Activated naive CD4-positive, alpha-beta T cell treated with anti-CD3 and anti-CD28 coated beads, Interleukin-2, amount 50 U/mL, for 16 hours (primary cell): ENCODE data around the gene CLIC6.

ENCODE experiments used
- DNase-seq: peaks from one replicate; pipeline ENCODE4 v3.0.0-alpha.2; 2020

Gene CLIC6

DNA sequence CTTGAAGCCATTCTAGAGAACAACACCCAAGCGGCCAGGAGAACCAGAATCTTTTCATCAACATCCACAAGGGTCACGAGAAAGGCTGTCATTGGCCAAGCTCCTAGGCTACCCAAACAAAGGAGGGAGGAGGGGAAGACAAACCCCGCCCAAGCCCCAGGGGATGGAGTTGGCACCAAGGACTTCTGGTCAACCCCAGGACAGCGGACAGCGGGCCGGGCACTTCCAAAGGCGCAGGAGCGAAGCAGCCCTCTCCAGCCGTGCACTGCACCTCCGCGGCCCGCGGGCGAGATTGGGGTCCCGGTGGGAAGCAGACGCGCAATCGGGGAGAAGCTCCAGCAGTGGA lies at the start of gene CLIC6:
TSS of gene CLIC6 (plus strand) at position 192 of the 346 bp plus-strand sequence. CDS start 395 bp downstream, outside the sequence.
- DNase-seq: no peak

GRCh38 chr21:34619841-34620665 lies 48.7 kb upstream of the CLIC6 start:
- no peak for DNase-seq

DNA sequence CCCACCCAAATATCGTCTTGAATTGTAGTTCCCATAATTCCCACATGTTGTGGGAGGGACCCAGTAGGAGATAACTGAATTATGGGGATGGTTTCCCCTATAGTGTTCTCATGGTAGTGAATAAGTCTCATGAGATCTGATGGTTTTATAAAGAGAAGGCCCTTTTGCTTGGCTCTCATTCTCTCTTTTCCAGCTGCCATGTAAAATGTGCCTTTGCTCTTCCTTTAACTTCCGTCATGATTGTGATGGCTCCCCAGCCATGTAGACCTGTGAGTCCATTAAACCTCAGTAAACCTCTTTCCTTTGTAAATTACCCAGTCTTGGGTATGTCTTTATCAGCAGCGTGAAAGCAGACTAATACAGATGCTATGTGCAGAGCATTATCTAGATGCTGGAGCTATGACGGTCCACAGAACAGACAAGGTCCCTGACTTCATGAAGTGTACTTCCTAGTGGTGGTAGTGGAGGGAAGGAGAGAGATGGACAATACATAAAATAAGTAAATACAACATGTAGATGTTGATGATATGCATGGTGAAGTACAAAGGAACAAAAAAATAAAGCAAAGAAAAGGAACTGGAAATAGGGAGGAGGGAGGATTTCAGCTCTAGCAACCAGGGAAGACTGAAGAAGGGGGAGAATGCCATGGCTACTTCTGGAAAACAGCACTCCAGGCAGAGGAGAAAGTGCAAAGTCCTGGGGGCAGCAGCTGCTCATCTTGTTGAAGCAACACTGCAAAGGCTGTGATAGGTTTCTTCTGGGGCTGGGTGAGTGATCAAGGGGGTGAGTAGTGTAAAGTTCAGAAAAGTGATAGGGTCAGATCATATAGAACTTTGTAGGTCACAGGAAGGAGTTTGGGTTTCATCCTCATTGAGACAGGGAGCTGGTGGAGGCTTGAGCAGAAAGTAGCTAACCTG lies 47.1 kb upstream of the CLIC6 start:
- DNase-seq: no peak

DNA sequence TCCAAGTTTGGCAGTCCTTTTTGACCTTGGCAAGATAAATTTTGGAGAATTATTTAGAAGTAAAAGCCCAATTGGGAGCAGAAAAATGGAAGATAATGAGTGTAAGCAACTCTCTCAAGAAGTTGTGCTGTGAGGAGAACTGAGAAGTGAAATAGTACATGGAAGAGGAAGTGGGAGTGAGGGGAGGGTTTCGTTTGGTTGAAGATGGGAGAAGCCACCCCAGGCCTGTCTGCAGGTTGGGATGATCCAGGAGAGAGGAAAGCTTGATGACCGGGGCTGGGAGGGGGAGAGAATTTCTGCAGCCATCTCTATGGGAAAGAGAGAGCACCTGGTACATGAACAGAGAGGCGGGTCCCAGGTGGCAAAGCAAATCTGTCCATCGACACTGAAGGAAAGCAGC lies 45.3 kb upstream of the CLIC6 start:
- DNase-seq: no peak

DNA sequence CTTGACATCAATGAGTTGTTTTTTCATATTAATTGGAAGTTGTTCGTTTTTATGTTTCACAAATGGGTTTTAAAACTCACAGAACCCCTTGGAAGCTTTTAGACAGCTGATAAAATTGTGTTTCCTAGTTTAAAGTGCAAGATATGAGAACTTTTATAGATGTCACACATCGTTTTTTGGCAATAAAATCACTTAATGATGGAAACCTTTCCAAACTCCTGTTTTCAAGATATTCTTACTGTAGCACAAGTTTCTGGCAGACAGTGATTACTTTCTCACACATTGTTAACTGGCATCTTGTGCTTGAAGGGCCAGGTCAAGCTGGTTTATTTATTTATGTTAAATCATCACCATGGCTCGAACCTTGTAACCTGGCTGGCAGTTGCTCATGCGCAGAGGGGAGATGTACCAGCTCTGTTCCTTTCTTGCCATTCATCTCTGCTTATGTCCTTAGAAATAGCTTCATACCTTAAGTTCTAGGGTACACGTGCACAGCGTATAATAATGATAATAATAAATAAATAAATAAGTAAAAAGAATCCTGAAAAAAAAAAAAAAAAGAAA lies 43.7 kb upstream of the CLIC6 start:
- no peak for DNase-seq

- no peak for DNase-seq
These were observed 42.7 kb upstream of the CLIC6 start for GRCh38 chr21:34626131-34626530.

DNA sequence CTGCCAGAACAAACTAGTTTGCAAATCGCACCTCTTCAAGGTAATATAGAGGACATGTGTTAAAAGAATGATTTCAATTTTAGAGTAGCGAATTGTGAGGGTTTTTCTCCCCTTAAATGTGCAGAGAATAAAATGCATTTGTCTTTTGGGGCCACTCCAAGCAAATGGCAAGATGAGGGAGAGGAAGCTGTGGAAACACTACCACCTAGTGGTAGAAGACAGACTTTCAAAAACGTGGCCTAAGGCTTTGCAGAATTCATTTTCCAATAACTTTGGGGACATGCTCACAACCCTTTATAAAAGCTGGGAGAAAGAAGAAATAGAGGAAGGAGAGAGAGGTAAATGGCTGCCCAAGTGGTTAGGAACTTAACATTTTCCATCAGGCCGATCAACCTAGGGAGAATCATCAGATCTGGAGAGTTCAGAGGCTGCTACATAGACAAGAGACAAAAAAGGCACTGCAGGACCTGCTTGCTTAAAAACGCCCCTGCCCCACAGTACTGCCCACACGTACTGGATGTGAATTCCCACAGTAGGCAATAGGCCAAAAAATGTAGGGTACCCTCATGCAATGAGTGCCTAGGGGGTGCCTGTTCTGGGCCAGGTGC lies 38.2 kb upstream of the CLIC6 start:
- no peak for DNase-seq

GRCh38 chr21:34632498-34632897 lies 36.3 kb upstream of the CLIC6 start:
- DNase-seq: no peak

GRCh38 chr21:34635307-34635706 lies 33.5 kb upstream of the CLIC6 start:
- peak; percentile 19 for DNase-seq

DNA sequence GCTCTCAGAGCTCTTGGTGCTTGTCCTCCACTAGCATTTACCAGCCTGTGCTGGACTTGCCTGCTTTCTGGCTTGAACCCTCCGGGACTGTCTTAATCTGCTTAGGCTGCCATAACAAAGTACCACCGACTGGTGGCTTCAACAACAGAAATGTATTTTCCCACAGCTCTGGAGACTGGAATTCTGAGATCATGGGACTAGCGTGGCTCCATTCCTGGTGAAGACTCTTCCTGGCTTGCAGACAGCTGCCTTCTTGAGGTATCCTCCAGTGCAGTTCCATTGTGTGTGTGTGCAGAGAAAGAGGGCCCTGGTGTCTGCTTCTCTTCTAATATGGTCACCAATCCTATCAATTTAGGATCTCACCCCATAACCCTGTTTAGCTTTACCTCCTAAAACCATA lies 31.8 kb upstream of the CLIC6 start:
- DNase-seq: no peak

DNA sequence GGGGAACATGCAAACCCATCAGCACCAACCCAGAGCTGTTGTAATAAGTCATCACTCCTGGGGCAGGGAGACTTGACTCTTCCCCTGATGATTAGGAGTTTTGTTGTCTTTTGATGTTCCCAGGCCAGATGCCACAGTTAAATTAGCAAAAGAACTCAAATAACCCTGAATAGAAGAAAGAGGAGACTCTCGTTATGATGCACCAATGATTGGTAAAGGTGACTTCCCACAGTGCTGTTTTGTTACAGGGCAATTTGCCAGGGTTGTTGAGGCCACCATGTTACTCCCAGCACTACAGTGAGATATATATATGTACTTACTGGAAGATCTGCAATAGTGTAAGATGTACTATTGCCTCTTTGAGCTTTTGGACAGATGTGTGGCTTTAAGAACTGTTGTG lies 29.5 kb upstream of the CLIC6 start:
- DNase-seq: no peak

DNA sequence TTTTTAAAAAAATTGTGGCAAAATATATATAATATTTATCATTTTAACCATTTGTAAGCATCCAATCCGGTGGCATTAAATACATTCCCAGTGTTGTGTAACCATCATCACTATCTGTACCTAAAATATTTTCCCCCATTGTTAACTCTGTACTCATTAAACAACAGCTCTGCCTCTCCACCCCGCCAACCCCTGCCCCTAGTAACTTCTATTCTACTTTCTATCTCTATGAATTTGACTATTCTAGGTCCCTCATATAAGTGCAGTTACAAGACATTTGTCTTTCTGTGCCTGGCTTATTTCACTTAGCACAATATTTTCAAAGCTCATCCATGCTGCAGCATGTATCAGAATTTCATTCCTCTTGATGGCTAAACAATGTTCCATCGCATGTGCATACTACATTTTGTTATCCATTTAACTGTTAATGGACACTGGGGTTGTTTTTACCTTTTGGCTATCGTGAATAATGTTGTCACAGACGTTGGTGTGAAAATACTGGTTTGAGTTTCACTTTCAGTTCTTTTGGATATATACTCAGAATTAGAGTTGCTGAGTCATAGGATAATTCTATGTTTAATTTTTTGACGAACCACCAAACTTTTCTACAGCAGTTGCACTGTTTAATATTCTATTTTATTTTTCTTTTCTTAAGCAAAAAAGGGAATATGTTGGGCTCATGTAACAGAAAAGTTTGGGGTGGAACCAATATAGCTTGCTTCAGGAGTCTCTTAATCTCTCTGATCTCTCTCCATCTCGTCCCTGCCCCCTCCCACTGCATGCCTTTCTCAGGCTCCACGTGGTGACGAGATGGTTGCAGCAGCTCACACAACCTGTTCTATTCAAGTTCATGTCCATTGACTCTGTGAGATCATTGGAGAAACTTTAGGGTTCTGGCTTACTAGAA lies 28.7 kb upstream of the CLIC6 start:
- DNase-seq: peak; percentile 50

- no peak for DNase-seq
These were observed 27.9 kb upstream of the CLIC6 start for GRCh38 chr21:34640858-34641257.

- no peak for DNase-seq
These were observed 26.4 kb upstream of the CLIC6 start for GRCh38 chr21:34642211-34643075.

DNA sequence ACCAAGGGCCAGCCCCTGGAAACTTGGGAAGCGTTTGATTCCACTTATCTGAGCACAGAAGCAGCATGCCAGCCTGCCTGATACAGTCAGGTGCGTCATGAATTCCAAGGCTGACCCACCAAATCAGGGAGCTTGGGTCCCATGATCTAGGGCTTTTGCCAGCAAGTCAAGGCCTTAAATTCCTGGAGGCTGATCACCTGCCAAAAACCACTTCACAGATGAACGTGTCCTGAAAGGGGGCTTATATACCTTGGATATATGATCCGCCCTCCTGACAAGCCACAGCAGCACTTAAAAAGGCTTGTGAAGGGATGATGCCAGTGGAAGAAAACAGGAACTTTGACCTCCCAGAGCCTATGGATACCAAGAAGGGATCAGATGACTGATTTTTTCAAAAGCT lies 24.0 kb upstream of the CLIC6 start:
- no peak for DNase-seq

- DNase-seq: no peak
These were observed 21.2 kb upstream of the CLIC6 start for GRCh38 chr21:34647555-34647954.

DNA sequence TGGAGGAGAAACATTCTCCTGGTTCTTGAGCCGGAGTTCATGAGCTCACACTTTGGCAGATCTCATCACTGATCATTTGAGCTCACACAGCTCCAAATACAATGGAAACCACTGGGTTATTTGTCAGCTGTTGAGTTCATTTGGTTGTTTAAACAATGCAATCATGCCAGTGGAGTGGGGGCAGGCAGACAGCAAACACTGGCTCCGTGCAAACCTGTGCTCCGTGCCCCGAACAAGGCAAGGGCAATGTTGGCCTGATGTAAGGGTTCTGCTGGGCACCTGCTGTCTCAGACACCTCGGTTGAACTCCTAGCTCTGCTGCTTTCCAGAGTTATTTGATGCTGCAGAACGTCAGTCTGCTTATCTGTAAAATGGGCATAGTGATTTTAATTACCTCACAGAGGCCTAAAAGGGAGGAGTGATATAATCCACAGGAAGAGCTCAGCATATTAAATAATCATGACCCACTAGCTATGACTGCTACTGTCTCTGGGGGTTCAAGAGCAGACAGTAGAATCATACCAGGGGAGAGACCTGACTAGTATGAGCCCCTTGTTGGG lies 20.0 kb upstream of the CLIC6 start:
- no peak for DNase-seq

DNA sequence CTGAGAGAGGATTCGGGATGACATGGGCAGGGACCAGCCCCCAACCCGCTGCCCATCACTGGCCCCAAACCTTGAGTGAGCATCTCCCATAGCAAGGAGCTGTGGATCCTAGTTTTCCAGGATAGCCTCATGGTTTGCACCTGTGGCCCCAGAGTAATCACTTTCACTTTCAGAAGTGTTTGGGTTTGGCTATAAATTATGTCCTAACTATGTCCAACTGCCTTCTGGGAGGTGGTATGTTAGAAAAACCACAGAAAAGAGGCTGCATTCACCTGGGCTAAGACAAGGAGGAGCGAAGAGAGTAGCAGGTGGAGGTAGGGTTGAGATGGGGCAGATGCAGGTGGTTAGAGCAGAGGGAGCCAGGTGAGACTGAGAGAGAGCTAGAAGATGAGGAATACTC lies 19.4 kb upstream of the CLIC6 start:
- DNase-seq: no peak

GRCh38 chr21:34650861-34651431 lies 17.8 kb upstream of the CLIC6 start:
- no peak for DNase-seq

GRCh38 chr21:34651642-34652041 lies 17.2 kb upstream of the CLIC6 start:
- no peak for DNase-seq
